Suprapubic skin (tissue), 4 donors: ENCODE data around the gene AKT2. TPM values are rescaled to one million over a fixed set of nuclear protein-coding genes. Genes with fewer than 3 reads are reported as not detected.
"Not testable (repeated sequence)": the region's sequence is repeated elsewhere in the genome, so short reads cannot be mapped to it uniquely, and the experiment has no call there.

Source experiments
- DNase-seq, 2 donors: peaks; one replicate each; pipeline ENCODE4 v3.0.0-alpha.2; 2019; ENCODE audit warnings: low spot score in 2 of 2
- H3K27ac ChIP-seq: fragments of 200-600 bp; sonication (generic); one replicate; pipeline ENCODE4 v1.5.1; 2019
- H3K27me3 ChIP-seq: fragments of 200-600 bp; sonication (generic); one replicate; pipeline ENCODE4 v1.5.1; 2019
- H3K36me3 ChIP-seq: fragments of 200-600 bp; sonication (generic); one replicate; pipeline ENCODE4 v1.5.1; 2019
- H3K4me1 ChIP-seq: fragments of 200-600 bp; sonication (generic); one replicate; pipeline ENCODE4 v1.5.1; 2019
- H3K4me3 ChIP-seq: fragments of 200-600 bp; sonication (generic); one replicate; pipeline ENCODE4 v1.5.1; 2019; ENCODE audit warnings: mild to moderate bottlenecking
- H3K9me3 ChIP-seq: fragments of 200-600 bp; sonication (generic); one replicate; pipeline ENCODE4 v1.5.1; 2019
- EP300 ChIP-seq: sonication (generic); formaldehyde crosslinking; IDR thresholded peaks from one replicate; pipeline ENCODE4 v1.6.1; 2017; ENCODE audit warnings: antibody characterized with exemption
- POLR2A ChIP-seq, 2 donors: fragments of 450-650 bp; IDR thresholded peaks; one replicate each; pipeline ENCODE4 v1.6.1; 2017; ENCODE audit warnings: antibody characterized with exemption in 2 of 2, mild to moderate bottlenecking in 2 of 2, moderate library complexity in 2 of 2
- POLR2AphosphoS5 ChIP-seq, 3 donors: sonication (generic); formaldehyde crosslinking; IDR thresholded peaks; one replicate each; pipeline ENCODE4 v1.6.1; 2017; ENCODE audit warnings: antibody characterized with exemption in 3 of 3
- WGBS: methylation state at CpG from one replicate; pipeline ENCODE4 v1.1.5; 2018; 5-methylcytosine and 5-hydroxymethylcytosine counted together
- total RNA-seq, 4 donors: library from RNA; depleted of rRNA; stranded (reverse); fragments of >200 nt; gene quantifications; one replicate each; pipeline ENCODE4 v1.1.0, GENCODE V29; 2016
- TF ChIP-seq, protein P1 (sequence below), 2 donors: fragments of 200-600 bp in 1 of 2; fragments of 450-650 bp in 1 of 2; sonication (generic) in 1 of 2; IDR thresholded peaks; one replicate each; pipeline ENCODE4 v1.5.1; 2016 to 2019; ENCODE audit warnings: antibody characterized with exemption in 2 of 2, mild to moderate bottlenecking in 1 of 2, moderate library complexity in 1 of 2

AKT2 gene
- total RNA-seq, 4 donors from 2014 or later = 76.4 to 146 (median 92.3) TPM

DNA sequence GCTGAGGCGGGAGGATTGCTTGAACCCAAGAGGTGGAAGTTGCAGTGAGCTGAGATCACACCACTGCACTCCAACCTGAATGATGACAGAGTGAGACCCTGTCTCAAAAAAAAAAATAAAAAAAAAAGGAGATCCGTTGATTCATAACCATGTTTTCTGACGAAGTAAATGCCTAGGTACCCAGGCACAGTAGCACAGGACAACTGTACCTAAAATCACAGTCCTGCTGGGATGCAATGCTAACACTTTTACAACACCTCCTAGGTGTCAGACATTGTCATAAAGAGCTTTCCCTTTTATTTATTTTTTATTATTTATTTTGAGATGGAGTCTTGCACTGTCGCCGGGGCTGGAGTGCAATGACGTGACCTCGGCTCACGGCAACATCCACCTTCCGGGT is 64.5 kb downstream of the AKT2 start:
- H3K4me3 ChIP-seq = no peak overlapping the region
- TF ChIP-seq POLR2A (IDR thresholded peaks at IDR 0.05) = no peak
- TF ChIP-seq EP300 = no peak
- TF ChIP-seq, protein P1, sequence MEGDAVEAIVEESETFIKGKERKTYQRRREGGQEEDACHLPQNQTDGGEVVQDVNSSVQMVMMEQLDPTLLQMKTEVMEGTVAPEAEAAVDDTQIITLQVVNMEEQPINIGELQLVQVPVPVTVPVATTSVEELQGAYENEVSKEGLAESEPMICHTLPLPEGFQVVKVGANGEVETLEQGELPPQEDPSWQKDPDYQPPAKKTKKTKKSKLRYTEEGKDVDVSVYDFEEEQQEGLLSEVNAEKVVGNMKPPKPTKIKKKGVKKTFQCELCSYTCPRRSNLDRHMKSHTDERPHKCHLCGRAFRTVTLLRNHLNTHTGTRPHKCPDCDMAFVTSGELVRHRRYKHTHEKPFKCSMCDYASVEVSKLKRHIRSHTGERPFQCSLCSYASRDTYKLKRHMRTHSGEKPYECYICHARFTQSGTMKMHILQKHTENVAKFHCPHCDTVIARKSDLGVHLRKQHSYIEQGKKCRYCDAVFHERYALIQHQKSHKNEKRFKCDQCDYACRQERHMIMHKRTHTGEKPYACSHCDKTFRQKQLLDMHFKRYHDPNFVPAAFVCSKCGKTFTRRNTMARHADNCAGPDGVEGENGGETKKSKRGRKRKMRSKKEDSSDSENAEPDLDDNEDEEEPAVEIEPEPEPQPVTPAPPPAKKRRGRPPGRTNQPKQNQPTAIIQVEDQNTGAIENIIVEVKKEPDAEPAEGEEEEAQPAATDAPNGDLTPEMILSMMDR (IDR thresholded peaks at IDR 0.05) = no peak
- TF ChIP-seq POLR2AphosphoS5 (IDR thresholded peaks at IDR 0.05) = no peak
- no peaks in the 10 kb centered on the region for H3K36me3 ChIP-seq
- no peak for DNase-seq
- peaks cover 58% of the 10 kb centered on the region for H3K27me3 ChIP-seq
- no peak overlapping the region for H3K27ac ChIP-seq
- 87% methylated on average over 9 of the region's 9 CpGs for whole genome bisulfite sequencing
- peaks cover 36% of the 10 kb centered on the region for H3K4me1 ChIP-seq
- no peaks in the 10 kb centered on the region for H3K9me3 ChIP-seq

DNA sequence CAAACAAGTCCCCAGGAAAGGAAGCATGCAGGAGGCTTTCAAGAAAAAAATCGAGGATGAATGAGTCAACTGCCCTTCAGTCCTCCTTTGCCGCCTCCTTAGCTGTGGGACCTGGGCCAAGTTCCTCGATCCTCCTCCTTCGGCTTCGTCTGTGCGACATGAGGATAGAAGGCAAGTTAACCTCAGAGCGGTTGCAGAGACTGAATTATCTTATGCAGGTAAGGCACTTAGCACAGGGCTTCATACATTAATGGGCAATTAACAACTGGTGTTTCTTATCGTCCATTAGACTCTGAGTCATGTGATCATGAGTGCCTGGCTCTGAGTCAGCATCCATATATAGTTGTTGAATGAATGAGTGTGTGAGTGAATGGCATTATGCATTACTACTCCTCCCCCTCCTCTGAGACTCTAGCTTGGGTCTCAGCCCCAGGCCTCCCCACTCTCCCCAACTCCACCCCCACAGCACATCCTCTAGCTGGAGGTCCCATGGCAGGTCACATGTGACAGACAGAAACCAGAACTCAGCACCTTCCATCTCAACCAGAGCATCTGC is 65.3 kb downstream of the AKT2 start:
- no peaks in the 10 kb centered on the region for H3K9me3 ChIP-seq
- no peak for TF ChIP-seq POLR2A (IDR thresholded peaks at IDR 0.05)
- TF ChIP-seq POLR2AphosphoS5 (IDR thresholded peaks at IDR 0.05) = no peak
- TF ChIP-seq, protein P1 (IDR thresholded peaks at IDR 0.05) = no peak
- TF ChIP-seq EP300 = no peak
- WGBS = 22% methylated on average over 8 of the region's 8 CpGs
- H3K27me3 ChIP-seq = peaks cover 52% of the 10 kb centered on the region
- H3K4me3 ChIP-seq = no peak overlapping the region
- H3K36me3 ChIP-seq = no peaks in the 10 kb centered on the region
- peaks cover 34% of the 10 kb centered on the region for H3K4me1 ChIP-seq
- no peak overlapping the region for H3K27ac ChIP-seq
- DNase-seq = no peak

DNA sequence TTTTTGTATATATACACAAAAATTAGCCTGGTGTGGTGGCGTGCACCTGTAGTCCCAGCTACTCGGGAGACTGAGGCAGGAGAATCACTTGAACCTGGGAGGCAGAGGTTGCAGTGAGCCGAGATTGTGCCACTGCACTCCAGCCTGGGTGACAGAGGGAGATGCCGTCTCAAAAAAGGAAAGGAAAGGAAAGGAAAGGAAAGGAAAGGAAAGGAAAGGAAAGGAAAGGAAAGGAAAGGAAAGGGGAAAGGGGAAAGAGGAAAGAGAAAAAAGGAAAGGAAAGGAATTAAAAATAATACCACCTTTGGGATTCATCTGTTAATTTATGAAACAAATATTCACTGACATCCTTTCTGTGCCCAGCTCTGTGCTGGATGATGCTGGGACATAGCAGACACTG is 66.1 kb downstream of the AKT2 start:
- Histone ChIP-seq H3K27me3 (peaks cover 46% of the 10 kb centered on the region), H3K4me1 (peaks cover 34% of the 10 kb centered on the region)
- H3K9me3 ChIP-seq, DNase-seq, H3K36me3 ChIP-seq, H3K4me3 ChIP-seq, H3K27ac ChIP-seq: not testable (repeated sequence)
- 81% methylated on average over 4 of the region's 4 CpGs for WGBS

- H3K27ac ChIP-seq = no peak within 1 kb of the TSS
- TF ChIP-seq POLR2AphosphoS5 (IDR thresholded peaks at IDR 0.05) = no peak
- TF ChIP-seq EP300 = no peak
- TF ChIP-seq, protein P1 (IDR thresholded peaks at IDR 0.05) = no peak
- no peaks in the 10 kb centered on the region for H3K9me3 ChIP-seq
- H3K27me3 ChIP-seq = peaks cover 43% of the 10 kb centered on the region
- peak within 1 kb of the TSS; percentile 24 for H3K4me3 ChIP-seq
- peaks cover 1% of the 10 kb centered on the region for H3K36me3 ChIP-seq
- 9% methylated on average over 14 of the region's 75 CpGs for WGBS
- peaks cover 31% of the 10 kb centered on the region for H3K4me1 ChIP-seq
- DNase-seq = no peak
These were observed 66.9 kb downstream of the AKT2 start, which contains the start of gene TTC9B for GRCh38 chr19:40217934-40218890. TSS of gene TTC9B (minus strand) at chr19:40218384. CDS start at chr19:40218381, 3 bp downstream.

GRCh38 chr19:40217027-40217810 is 67.9 kb downstream of the AKT2 start:
- H3K27me3 ChIP-seq = peaks cover 39% of the 10 kb centered on the region
- H3K27ac ChIP-seq = no peak overlapping the region
- DNase-seq = no peak
- no peak for TF ChIP-seq POLR2A (IDR thresholded peaks at IDR 0.05)
- TF ChIP-seq EP300 = no peak
- TF ChIP-seq POLR2AphosphoS5 (IDR thresholded peaks at IDR 0.05) = no peak
- TF ChIP-seq, protein P1 (IDR thresholded peaks at IDR 0.05) = no peak
- H3K36me3 ChIP-seq = peaks cover 11% of the 10 kb centered on the region
- H3K4me3 ChIP-seq = peak overlapping the region; percentile 24
- H3K4me1 ChIP-seq = peaks cover 27% of the 10 kb centered on the region
- H3K9me3 ChIP-seq = no peaks in the 10 kb centered on the region
- 7% methylated on average over 14 of the region's 54 CpGs for WGBS
